Right ventricle myocardium superior (tissue), 1 donor: ENCODE measurements around the gene NPTXR. TPM values are rescaled to one million over a fixed set of nuclear protein-coding genes. Genes with fewer than 3 reads are reported as not detected.
"Not testable (repeated sequence)": the region's sequence is repeated elsewhere in the genome, so short reads cannot be mapped to it uniquely, and the experiment has no call there.

ENCODE experiments used
- ATAC-seq: fragments of 200-7000 bp; cut with Tn5 transposase; one replicate; pipeline ENCODE4 v1.9.1; 2020; ENCODE audit warnings: mild to moderate bottlenecking; ENCODE audit not compliant: poor library complexity
- DNase-seq: peaks from one replicate; pipeline ENCODE4 v3.0.0-alpha.2; 2020
- intact Hi-C: fragments of 100-400 bp; cut with DNase I; formaldehyde crosslinking; loops from one replicate; pipeline ENCODE4 v1.11.2; 2022
- total RNA-seq: library from RNA; stranded (reverse); fragmentation: NEBNext Ultra II Directional; extraction: Animal tissue kit (Norgen Biotek cat#: 25700); gene quantifications from one replicate; pipeline ENCODE4 v1.2.1, GENCODE V29; 2021
- donor health status: DM: no; HTN: yes; CAD: no; lungs with severe emphysema.

The NPTXR gene
- total RNA-seq, 1 donor from 2014 or later, result 16.8 TPM

GRCh38 chr22:38823637-38824036 lies 20.2 kb downstream of the NPTXR start:
- intact Hi-C loops, result no loop called here
- ATAC-seq (no peak), DNase-seq (no peak)

- no peak for ATAC-seq
- intact Hi-C loops, result no loop called here
- DNase-seq, result no peak
These were observed 20.8 kb downstream of the NPTXR start for GRCh38 chr22:38823076-38823475.

- DNase-seq (no peak), ATAC-seq (no peak)
- intact Hi-C loops, result no loop called here
These were observed 23.8 kb downstream of the NPTXR start for GRCh38 chr22:38820020-38820419.

- ATAC-seq (no peak), DNase-seq (no peak)
- intact Hi-C loops, result no loop called here
These were observed 24.4 kb downstream of the NPTXR start for GRCh38 chr22:38819387-38819940.

GRCh38 chr22:38817196-38817595 lies 26.6 kb downstream of the NPTXR start:
- ATAC-seq (no peak), DNase-seq (no peak)
- intact Hi-C loops, result no loop called here

- DNase-seq, result no peak
- ATAC-seq, result no peak
- intact Hi-C loops, result no loop called here
These were observed 28.0 kb downstream of the NPTXR start for GRCh38 chr22:38815842-38816241.

- DNase-seq, result no peak
- no peak for ATAC-seq
- intact Hi-C loops, result no loop called here
These were observed 32.6 kb downstream of the NPTXR start for GRCh38 chr22:38811241-38811640.

- intact Hi-C loops, DNase-seq: not testable (repeated sequence)
- ATAC-seq, result peak; percentile 55
These were observed 38.7 kb downstream of the NPTXR start for GRCh38 chr22:38805041-38805593.

- DNase-seq (peak; percentile 50), ATAC-seq (peak; percentile 90)
- intact Hi-C loops, result no loop called here
These were observed 41.1 kb downstream of the NPTXR start for GRCh38 chr22:38802671-38803121.

GRCh38 chr22:38799265-38800002 lies 44.4 kb downstream of the NPTXR start:
- intact Hi-C loops, result no loop called here
- no peak for ATAC-seq
- no peak for DNase-seq

- intact Hi-C loops, result no loop called here
- DNase-seq, result no peak
- ATAC-seq, result no peak
These were observed 45.3 kb downstream of the NPTXR start for GRCh38 chr22:38798496-38798895.

- ATAC-seq (no peak), DNase-seq (no peak)
- intact Hi-C loops, result no loop called here
These were observed 47.4 kb downstream of the NPTXR start for GRCh38 chr22:38796262-38796957.

GRCh38 chr22:38795569-38795968 lies 48.3 kb downstream of the NPTXR start:
- intact Hi-C loops, result no loop called here
- DNase-seq (no peak), ATAC-seq (no peak)

- intact Hi-C loops, result no loop called here
- ATAC-seq (peak; percentile 97), DNase-seq (peak; percentile 96)
These were observed 49.9 kb downstream of the NPTXR start, which contains the start of gene DNAL4 for GRCh38 chr22:38793721-38794466. TSS of gene DNAL4 (minus strand) at chr22:38794143. CDS start at chr22:38782731, 11,412 bp downstream.

GRCh38 chr22:38793317-38793716 lies 50.5 kb downstream of the NPTXR start:
- DNase-seq (no peak), ATAC-seq (no peak)
- intact Hi-C loops, result no loop called here

- ATAC-seq, result no peak
- no peak for DNase-seq
- intact Hi-C loops, result no loop called here
These were observed 51.0 kb downstream of the NPTXR start for GRCh38 chr22:38792833-38793232.

GRCh38 chr22:38789606-38790005 lies 54.2 kb downstream of the NPTXR start:
- DNase-seq (no peak), ATAC-seq (no peak)
- intact Hi-C loops, result no loop called here

- DNase-seq (no peak), ATAC-seq (no peak)
- intact Hi-C loops, result no loop called here
These were observed 55.0 kb downstream of the NPTXR start for GRCh38 chr22:38788846-38789245.
